Fibroblast of pulmonary artery (primary cell): Measurements from ENCODE around the gene TMEM131L.
"Not testable (repeated sequence)": the region's sequence is repeated elsewhere in the genome, so short reads cannot be mapped to it uniquely, and the experiment has no call there.

ENCODE experiments used
- DNase-seq: peaks from one replicate; pipeline ENCODE4 v3.0.0-alpha.2; 2010; ENCODE audit warnings: low read depth
- H3K4me3 ChIP-seq: replicated peaks from 2 replicates; pipeline ENCODE4 v1.5.1; 2011; ENCODE audit warnings: low read depth, mild to moderate bottlenecking, control low read depth, low read length, moderate library complexity
- TF ChIP-seq, protein P1 (sequence below): IDR thresholded peaks from 2 replicates; pipeline ENCODE4 v1.5.1; 2011; ENCODE audit warnings: mild to moderate bottlenecking, control low read depth, low read length, inconsistent platforms; ENCODE audit errors: missing control alignments

The TMEM131L gene

DNA sequence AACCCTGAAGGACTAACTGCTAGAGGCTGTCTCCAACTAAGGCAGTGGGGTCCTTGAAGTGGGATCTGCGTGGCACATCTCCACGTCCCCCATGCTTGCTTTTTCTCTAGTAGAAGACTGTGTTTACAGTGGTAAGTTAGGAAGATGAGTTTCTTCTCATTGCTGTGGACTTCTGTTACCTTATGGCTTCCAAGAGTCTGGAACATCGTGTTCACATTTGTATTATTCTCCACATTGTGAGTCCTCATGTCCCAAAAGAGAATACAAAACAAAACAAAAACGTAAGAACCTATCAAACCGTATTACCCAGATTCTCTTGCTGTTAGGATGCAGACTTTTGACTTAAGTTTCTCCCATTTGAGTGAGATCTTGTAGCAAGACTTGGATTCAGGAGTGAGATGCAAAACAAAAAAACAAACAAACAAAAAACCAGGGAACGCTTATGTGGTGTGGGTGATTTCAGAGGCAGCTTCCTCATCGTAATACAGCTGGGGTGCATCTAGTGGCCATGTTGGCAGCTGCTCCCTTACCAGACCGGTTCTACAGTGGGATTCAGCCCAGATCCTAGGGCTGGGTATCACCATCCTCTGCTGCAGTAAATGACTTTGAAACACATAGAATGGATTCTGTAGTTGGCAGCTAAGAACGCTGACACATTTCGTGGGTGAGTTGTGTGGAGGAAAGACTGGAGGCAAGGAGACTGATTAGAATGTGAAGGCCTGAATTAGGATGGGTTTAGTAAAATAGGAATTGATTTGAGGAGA lies 41.3 kb downstream of the TMEM131L start:
- no peak for DNase-seq
- no peak overlapping the region for H3K4me3 ChIP-seq
- TF ChIP-seq, protein P1, sequence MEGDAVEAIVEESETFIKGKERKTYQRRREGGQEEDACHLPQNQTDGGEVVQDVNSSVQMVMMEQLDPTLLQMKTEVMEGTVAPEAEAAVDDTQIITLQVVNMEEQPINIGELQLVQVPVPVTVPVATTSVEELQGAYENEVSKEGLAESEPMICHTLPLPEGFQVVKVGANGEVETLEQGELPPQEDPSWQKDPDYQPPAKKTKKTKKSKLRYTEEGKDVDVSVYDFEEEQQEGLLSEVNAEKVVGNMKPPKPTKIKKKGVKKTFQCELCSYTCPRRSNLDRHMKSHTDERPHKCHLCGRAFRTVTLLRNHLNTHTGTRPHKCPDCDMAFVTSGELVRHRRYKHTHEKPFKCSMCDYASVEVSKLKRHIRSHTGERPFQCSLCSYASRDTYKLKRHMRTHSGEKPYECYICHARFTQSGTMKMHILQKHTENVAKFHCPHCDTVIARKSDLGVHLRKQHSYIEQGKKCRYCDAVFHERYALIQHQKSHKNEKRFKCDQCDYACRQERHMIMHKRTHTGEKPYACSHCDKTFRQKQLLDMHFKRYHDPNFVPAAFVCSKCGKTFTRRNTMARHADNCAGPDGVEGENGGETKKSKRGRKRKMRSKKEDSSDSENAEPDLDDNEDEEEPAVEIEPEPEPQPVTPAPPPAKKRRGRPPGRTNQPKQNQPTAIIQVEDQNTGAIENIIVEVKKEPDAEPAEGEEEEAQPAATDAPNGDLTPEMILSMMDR: no peak

DNA sequence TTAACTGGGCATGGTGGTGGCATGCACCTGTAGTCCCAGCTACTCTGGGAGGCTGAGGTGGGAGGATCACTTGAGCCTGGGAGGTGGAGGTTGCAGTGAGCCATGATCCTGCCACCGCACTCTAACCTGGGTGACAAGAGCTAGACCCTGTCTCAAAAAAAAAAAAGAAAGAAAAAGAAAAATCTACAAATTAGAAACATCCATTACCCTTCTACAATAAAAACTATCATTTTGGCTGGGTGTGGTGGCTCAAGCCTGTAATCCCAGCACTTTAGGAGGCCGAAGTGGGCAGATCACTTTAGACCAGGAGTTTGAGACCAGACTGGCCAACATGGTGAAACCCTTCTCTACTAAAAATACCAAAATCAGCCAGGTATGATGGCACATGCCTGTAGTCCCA lies 43.1 kb downstream of the TMEM131L start:
- not testable (repeated sequence) for H3K4me3 ChIP-seq, DNase-seq

DNA sequence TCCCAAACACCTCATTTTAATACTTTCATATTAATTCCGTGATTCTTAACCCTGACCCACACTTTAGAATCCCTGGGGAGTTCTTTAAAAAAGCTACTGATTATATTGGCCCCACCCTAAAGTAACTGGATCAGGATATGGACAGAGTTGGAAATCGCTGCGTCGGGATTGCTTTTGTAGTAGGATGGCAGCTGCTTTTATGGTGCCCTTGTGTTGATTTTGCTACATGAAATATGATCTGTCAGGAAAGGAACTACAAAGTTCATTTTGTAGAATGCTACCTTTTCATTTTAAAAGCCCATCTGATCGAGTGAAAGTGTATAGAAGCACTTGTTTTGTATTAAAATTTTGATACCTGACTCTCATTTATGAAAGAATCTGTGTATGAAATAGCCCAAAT lies 43.6 kb downstream of the TMEM131L start:
- TF ChIP-seq, protein P1: no peak
- DNase-seq: no peak

DNA sequence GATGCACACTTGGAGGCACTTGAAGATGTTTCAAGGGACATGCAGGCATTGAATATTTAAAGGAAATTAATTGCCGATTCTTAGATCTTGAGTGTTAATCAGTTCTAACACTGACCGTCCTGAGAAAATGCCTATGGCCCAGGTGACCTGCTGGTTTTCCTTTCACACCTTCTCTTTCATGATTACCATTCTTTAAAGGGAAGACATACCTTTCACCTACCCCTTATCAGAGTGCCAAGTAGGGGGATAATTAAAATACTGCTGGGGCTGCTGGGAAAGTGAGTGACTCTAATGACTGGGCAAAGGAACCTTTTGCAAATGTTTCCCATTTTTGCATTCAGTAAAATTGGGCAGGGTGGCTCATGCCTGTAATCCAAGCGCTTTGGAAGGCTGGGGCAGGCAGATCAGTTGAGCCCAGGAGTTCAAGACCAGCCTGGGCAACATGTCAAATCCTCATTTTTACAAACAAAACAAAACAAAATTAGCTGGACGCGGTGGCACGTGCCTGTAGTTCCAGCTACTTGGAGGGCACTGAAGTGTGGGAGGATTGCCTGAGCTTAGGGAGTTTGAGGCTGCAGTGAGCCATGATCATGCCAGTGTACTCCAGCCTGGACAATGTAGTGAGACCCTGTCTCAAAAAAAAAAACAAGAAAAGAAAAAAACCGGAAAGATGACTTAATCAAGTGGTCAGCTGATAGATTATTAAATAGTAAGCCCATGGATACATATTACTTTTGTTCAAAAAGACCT lies 44.3 kb downstream of the TMEM131L start:
- DNase-seq: no peak
- no peak overlapping the region for H3K4me3 ChIP-seq
- TF ChIP-seq, protein P1: no peak

More for the DNA sequence above, 43.6 kb downstream of the TMEM131L start:
- no peak overlapping the region for H3K4me3 ChIP-seq

- H3K4me3 ChIP-seq: no peak overlapping the region
- TF ChIP-seq, protein P1: no peak
- DNase-seq: no peak
These were observed 44.9 kb downstream of the TMEM131L start for GRCh38 chr4:153511104-153511503.

DNA sequence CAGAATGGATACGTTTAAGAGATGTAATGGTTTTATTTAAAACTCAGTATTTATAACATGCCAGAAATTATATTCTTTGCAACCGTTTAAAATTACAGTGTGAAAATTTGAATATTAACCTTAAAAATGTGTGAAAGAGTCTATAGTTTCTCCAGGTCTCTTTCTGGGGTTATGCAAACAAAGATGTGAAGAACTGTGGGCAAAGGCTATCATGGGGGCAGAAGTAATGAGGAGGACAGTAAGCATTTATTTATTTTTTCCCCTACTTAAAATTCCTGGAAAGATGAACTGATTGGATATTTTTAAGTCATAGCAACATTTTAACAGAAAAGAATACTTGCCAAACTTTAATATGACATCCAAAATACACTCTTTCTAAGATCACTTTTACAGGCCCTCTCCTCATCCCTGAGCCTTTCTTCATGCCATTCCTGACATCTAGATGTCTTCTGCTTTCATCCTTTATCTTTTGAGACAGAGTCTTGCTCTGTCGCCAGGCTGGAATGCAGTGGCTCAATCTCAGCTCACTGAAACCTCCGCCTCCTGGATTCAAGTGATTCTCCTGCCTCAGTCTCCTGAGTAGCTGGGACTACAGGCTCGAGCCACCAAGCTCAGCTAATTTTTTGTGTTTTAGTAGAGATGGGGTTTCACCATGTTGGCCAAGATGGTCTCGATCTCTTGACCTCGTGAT lies 46.1 kb downstream of the TMEM131L start:
- TF ChIP-seq, protein P1: no peak
- DNase-seq: no peak

DNA sequence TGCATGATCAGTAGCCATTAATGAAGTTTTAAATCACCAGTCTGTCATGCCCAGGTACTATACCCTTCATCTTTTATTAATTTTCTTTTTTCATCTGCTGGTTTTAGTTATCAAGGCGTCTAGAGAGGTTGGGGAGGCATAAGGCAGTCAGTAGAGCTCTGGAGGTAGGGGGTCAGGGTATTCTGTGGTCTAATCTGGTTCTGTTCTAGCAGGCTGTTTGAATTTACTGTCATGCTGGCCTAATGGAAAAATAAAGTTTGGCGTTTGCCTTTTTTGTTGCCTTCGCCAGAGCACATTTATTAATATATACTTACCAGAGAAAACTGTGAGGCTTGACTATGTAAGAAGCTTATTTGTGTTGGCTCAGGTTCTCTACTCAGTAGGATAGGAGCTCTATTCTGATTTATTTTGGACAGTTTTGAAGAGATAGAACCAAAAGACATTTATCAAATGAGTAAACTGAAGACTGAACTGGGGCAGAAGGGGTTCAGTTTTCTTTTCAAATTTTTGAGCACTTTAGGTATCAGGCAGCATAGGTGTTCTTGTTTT lies 46.9 kb downstream of the TMEM131L start:
- no peak overlapping the region for H3K4me3 ChIP-seq
- DNase-seq: peak; percentile 8
- TF ChIP-seq, protein P1: no peak

More for the DNA sequence above, 46.1 kb downstream of the TMEM131L start:
- H3K4me3 ChIP-seq: no peak overlapping the region
